GM10266 (cell line): ENCODE measurements around the gene SBDS.
"Not testable (repeated sequence)": the region's sequence is repeated elsewhere in the genome, so short reads cannot be mapped to it uniquely, and the experiment has no call there.

ENCODE experiments used
- DNase-seq: peaks from one replicate; pipeline ENCODE4 v3.0.0; 2012; ENCODE audit errors: extremely low spot score
- CTCF ChIP-seq: IDR thresholded peaks from 2 replicates; pipeline ENCODE4 v1.5.1; 2012; ENCODE audit warnings: mild to moderate bottlenecking, low read depth; ENCODE audit not compliant: control insufficient read depth, insufficient read depth; ENCODE audit errors: missing control alignments

SBDS gene

GRCh38 chr7:67000601-67001258 lies 5.3 kb upstream of the SBDS start:
- DNase-seq, result not testable (repeated sequence)
- peak; percentile 18 for TF ChIP-seq CTCF

DNA sequence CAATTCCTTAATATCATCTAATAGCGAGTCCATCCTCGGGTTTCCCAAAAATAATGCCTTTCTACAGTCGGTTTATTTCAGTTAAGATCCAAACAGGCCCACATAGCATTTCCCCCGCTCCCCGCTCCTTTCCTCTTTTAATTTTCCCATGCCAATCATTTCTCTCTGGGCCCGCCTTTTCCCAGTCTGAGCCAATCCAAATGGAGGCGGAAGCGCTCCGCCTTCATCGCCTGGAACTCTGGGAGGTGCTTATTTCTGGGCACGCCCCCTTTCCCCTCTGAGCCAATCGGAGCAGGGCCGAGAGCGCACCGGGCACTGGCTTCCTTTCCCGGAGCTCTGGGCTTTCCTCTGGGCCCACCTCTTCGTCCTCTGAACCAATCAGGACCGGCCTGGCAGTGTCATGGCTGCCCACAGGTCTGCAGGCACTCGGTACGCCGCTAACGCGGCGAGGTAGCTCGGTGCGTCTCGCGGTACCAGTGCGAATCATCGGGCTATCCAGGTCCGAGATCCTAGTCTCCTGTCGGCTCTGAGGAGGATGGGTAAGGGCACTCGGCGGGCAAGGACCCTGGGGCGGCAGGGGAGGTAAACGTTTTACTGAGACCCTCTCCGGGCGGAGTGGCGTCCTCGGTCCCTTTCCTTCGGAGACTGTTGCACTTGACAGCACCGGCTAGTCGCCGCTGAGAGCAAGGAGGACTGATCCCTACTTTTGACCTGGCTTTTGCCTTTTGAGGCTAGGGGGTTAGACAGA lies 1.2 kb upstream of the SBDS start, which contains the start of gene TYW1:
Gene TYW1 (plus strand): TSS at position 390 of the 748 bp plus-strand sequence. CDS start 146 bp downstream, at position 536.
- DNase-seq, result peak; percentile 67

GRCh38 chr7:66994691-66995049 lies 716 bp downstream of the SBDS start:
- peak; percentile 32 for TF ChIP-seq CTCF
- not testable (repeated sequence) for DNase-seq

GRCh38 chr7:66994051-66994450 lies 1.3 kb downstream of the SBDS start:
- DNase-seq, result not testable (repeated sequence)

DNA sequence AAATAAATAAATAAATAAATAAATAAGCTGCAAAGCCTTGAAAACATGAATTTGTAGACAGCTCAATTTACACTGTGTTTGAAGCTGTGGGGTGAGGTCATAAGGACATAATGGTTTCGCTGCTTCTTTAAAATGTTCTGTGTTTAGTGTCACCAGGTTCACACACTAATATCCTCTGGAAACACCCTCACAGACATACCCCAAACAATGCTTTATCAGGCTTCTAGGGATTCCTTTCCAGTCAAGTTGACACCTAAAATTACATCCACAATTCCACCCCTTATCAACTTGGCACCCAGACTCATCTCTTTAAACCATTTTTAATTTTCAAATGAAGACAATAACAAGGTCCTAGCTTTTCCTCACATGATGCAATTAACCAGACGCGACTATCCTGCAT lies 5.8 kb downstream of the SBDS start:
- DNase-seq, result not testable (repeated sequence)

DNA sequence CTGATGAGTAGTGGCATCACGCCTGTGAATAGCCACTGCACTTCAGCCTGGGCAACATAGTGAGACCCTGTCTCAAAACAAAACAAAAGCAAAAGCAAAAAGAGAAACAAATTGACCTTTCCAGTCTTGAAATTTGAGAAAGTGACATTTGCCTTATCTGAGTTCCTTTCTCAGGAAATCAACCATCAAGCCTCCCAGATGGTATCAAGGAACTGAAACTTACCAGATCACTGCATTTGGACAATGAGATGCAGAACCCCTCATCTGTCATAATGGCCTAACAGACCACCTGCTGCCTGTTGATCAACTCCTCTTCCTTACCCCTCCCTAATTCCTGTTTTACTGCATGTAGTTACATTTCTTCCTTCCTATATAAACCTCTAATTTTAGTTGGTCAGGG lies 15.1 kb downstream of the SBDS start:
- DNase-seq, result not testable (repeated sequence)

- DNase-seq, result not testable (repeated sequence)
Observed at GRCh38 chr7:66979013-66979412, 16.4 kb downstream of the SBDS start.

DNA sequence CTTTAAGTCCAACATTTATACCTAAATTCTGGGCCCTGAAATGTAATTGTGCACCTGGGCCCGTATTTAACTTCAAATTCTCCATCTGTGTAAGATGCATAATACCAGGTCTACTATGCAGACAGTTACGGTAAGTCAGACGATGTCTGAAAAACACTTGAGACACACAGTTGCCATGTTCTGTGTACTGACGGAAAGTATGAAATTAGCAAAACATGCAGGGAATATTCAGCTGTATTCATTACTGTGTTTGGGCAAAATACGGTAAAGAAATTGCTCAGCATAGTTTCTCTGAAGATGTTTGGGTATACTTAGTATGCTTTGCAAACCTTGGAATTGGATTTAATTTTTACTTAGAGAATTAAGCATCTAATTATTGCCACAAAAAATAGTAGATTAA lies 17.1 kb downstream of the SBDS start:
- not testable (repeated sequence) for DNase-seq

GRCh38 chr7:66974986-66975590 lies 20.3 kb downstream of the SBDS start:
- DNase-seq, result no peak
- TF ChIP-seq CTCF, result no peak

DNA sequence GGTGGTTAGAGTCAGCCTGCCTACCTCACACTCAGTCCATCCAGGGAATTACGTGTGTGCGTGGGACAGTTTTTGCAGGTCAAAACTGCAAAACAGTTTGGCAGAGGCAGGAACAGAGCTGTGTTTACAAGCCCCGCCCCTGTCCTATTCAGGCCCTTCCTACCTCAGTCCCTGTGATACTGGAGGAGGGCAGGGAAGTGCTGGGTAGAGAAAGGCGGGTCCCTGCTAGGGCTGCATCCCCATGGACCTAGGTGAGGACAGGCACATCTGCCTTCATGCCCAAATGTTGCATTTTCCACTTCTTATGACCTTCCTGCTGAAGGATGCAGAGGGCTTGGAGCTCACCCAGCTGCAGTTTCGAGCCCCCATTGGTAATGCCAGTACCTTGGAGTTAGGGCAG lies 25.1 kb downstream of the SBDS start:
- no peak for DNase-seq
- no peak for TF ChIP-seq CTCF

DNA sequence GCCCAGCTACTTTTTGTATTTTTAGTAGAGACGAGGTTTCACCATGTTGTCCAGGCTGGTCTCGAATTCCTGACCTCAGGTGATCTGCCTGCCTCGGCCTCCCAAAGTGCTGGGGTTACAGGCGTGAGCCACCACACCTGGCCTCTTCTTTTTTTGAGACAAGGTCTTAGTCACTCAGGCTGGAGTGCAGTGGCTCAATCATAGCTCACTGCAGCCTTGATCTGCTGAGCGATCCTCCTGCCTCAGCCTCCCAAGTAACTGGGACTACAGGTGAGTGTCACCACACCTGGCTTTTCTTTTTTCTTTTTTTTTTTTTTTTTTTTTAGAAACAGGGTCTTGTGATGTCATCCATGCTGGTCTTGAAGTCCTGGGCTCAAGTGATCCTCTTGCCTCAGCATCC lies 26.4 kb downstream of the SBDS start:
- not testable (repeated sequence) for DNase-seq
